RWPE2 (cell line): ENCODE measurements around the gene REM1.
"Not testable (repeated sequence)": the region's sequence is repeated elsewhere in the genome, so short reads cannot be mapped to it uniquely, and the experiment has no call there.

ENCODE experiments used
- ATAC-seq: fragments of 200-7000 bp; cut with Tn5 transposase; 3 replicates; pipeline ENCODE4 v1.9.1; 2021; ENCODE audit warnings: low read depth
- DNase-seq: peaks from one replicate; pipeline ENCODE4 v3.0.0-alpha.2; 2020; ENCODE audit warnings: low spot score
- H3K27ac ChIP-seq: fragments of 450-650 bp; 2 replicates; pipeline ENCODE4 v1.5.1; 2017; ENCODE audit warnings: mild to moderate bottlenecking; ENCODE audit not compliant: poor library complexity, severe bottlenecking
- H3K27me3 ChIP-seq: fragments of 250-450 bp; sonication (Bioruptor Pico); 2 replicates; pipeline ENCODE4 v1.5.1; 2021; ENCODE audit warnings: mild to moderate bottlenecking, moderate library complexity; ENCODE audit not compliant: insufficient read depth, poor library complexity, severe bottlenecking
- H3K36me3 ChIP-seq: fragments of 250-450 bp; sonication (Bioruptor Pico); 2 replicates; pipeline ENCODE4 v1.5.1; 2020; ENCODE audit warnings: low read depth, mild to moderate bottlenecking, moderate library complexity
- H3K4me1 ChIP-seq: fragments of 250-450 bp; sonication (Bioruptor Pico); 2 replicates; pipeline ENCODE4 v1.5.1; 2021; ENCODE audit warnings: mild to moderate bottlenecking, moderate library complexity; ENCODE audit not compliant: insufficient read depth, poor library complexity, severe bottlenecking
- H3K4me3 ChIP-seq: fragments of 250-450 bp; sonication (Bioruptor Pico); 2 replicates; pipeline ENCODE4 v1.5.1; 2021; ENCODE audit warnings: mild to moderate bottlenecking, moderate library complexity; ENCODE audit not compliant: severe bottlenecking
- H3K9me3 ChIP-seq: fragments of 250-450 bp; sonication (Bioruptor Pico); 2 replicates; pipeline ENCODE4 v1.5.1; 2021; ENCODE audit warnings: mild to moderate bottlenecking, moderate library complexity; ENCODE audit not compliant: severe bottlenecking
- CTCF ChIP-seq: fragments of 450-650 bp; IDR thresholded peaks from one replicate; pipeline ENCODE4 v1.5.1; 2017; ENCODE audit warnings: mild to moderate bottlenecking, moderate library complexity; ENCODE audit not compliant: poor library complexity, severe bottlenecking

REM1 gene

GRCh38 chr20:31474758-31475427, at the start of gene REM1, which contains the start of gene DEFB124:
TSS of gene REM1 (plus strand) at chr20:31475288. CDS start at chr20:31476446, 1,158 bp downstream.
TSS of gene DEFB124 (minus strand) at chr20:31475127. CDS start at chr20:31473013, 2,114 bp downstream.
- no peaks in the 10 kb centered on the region for H3K9me3 ChIP-seq
- peak; percentile 80 for DNase-seq
- no peak within 1 kb of the TSS for H3K27ac ChIP-seq
- peaks cover 2% of the 10 kb centered on the region for H3K4me1 ChIP-seq
- TF ChIP-seq CTCF: no peak
- H3K27me3 ChIP-seq: peaks cover 14% of the 10 kb centered on the region
- no peaks in the 10 kb centered on the region for H3K36me3 ChIP-seq
- ATAC-seq: peak; percentile 20; the same call in 1 of the 3 replicates
- H3K4me3 ChIP-seq: no peak within 1 kb of the TSS

- no peak; the same call in 2 of the 3 replicates for ATAC-seq
- H3K27me3 ChIP-seq: peaks cover 22% of the 10 kb centered on the region
- TF ChIP-seq CTCF: no peak
- H3K9me3 ChIP-seq: peaks cover 5% of the 10 kb centered on the region
- no peak overlapping the region for H3K27ac ChIP-seq
- DNase-seq: no peak
- H3K36me3 ChIP-seq: no peaks in the 10 kb centered on the region
- H3K4me3 ChIP-seq: no peak overlapping the region
- no peaks in the 10 kb centered on the region for H3K4me1 ChIP-seq
Measured at GRCh38 chr20:31425797-31426196, 49.3 kb upstream of the REM1 start.

GRCh38 chr20:31426891-31427551, 48.1 kb upstream of the REM1 start:
- not testable (repeated sequence) for H3K4me3 ChIP-seq, ATAC-seq, H3K4me1 ChIP-seq, H3K9me3 ChIP-seq, DNase-seq, H3K27ac ChIP-seq, H3K36me3 ChIP-seq
- peaks cover 29% of the 10 kb centered on the region for H3K27me3 ChIP-seq

GRCh38 chr20:31427576-31427975, 47.5 kb upstream of the REM1 start:
- not testable (repeated sequence) for H3K27ac ChIP-seq, H3K4me3 ChIP-seq, H3K4me1 ChIP-seq, H3K36me3 ChIP-seq, DNase-seq, H3K9me3 ChIP-seq, ATAC-seq
- H3K27me3 ChIP-seq: peaks cover 29% of the 10 kb centered on the region

- no peak overlapping the region for H3K4me3 ChIP-seq
- peaks cover 29% of the 10 kb centered on the region for H3K27me3 ChIP-seq
- ATAC-seq (peak; percentile 42; the same call in 2 of the 3 replicates), DNase-seq (no peak)
- no peak overlapping the region for H3K27ac ChIP-seq
- H3K9me3 ChIP-seq: peaks cover 5% of the 10 kb centered on the region
- no peaks in the 10 kb centered on the region for H3K4me1 ChIP-seq
- H3K36me3 ChIP-seq: no peaks in the 10 kb centered on the region
- no peak for TF ChIP-seq CTCF
Measured at GRCh38 chr20:31430568-31431115, 44.4 kb upstream of the REM1 start.
